K562 (cell line): ENCODE results near the gene SCMH1. TPM values are rescaled to one million over a fixed set of nuclear protein-coding genes. Genes with fewer than 3 reads are reported as not detected.

Experiments used
- ATAC-seq: fragments of 200-7000 bp; cut with Tn5 transposase; 3 replicates; pipeline ENCODE4 v1.9.1; 2020; ENCODE audit warnings: moderate library complexity
- BruUV-seq: library from RNA; stranded (reverse); fragments of 400-500 nt; replicated peaks from 2 replicates; lab custom pipeline; 2021; lab: Mats Ljungman, UMichigan
- CTCF ChIA-PET: fragments of 300-600 bp; formaldehyde crosslinking; extraction: SDS; loops from one replicate; lab custom pipeline; 2021; ENCODE audit warnings: low intra/inter-chr PET ratio; lab: Yijun Ruan, JAX
- POLR2A ChIA-PET: fragments of 300-600, 350-650 bp; sonication (Branson Sonifier 250); formaldehyde crosslinking; extraction: SDS; loops from one replicate; lab custom pipeline; 2021; ENCODE audit warnings: antibody characterized with exemption, inconsistent platforms; lab: Yijun Ruan, JAX
- DNase-seq, 4 experiments: peaks; one replicate each; pipeline versions ENCODE4 v3.0.0 to v3.0.0-alpha.2; 2011 to 2018; ENCODE audit warnings: low spot score in 3 of 4, mixed read lengths in 3 of 4; ENCODE audit errors: extremely low read depth in 1 of 4
- FAIRE-seq: peaks from 2 replicates; lab custom pipeline; 2011; peaks lifted over from hg19 to GRCh38; lab: Jason Lieb, UNC
- H2AFZ ChIP-seq: 2 replicates; pipeline ENCODE4 v1.6.0; 2011; ENCODE audit warnings: low read depth, low read length, control low read depth, inconsistent platforms
- H3K27ac ChIP-seq: fragments of 200-600 bp; 3 replicates; pipeline ENCODE4 v1.8.0; 2011; ENCODE audit warnings: low read depth, mild to moderate bottlenecking, control low read depth, inconsistent platforms, low read length, moderate library complexity, mixed read lengths; ENCODE audit errors: extremely low read depth
- H3K27me3 ChIP-seq, 2 experiments: fragments of 300-600 bp in 1 of 2; 2 replicates in 1 of 2; 3 replicates in 1 of 2; pipeline versions ENCODE4 v1.6.0 to v1.8.0; 2011; ENCODE audit warnings: inconsistent platforms in 2 of 2, low read length in 2 of 2, mild to moderate bottlenecking in 1 of 2, mixed read lengths in 1 of 2, moderate library complexity in 1 of 2; ENCODE audit not compliant: control insufficient read depth in 2 of 2, insufficient read depth in 2 of 2
- H3K36me3 ChIP-seq: fragments of 300-600 bp; 3 replicates; pipeline ENCODE4 v1.8.0; 2011; ENCODE audit warnings: mild to moderate bottlenecking, low read length, inconsistent platforms; ENCODE audit not compliant: control insufficient read depth, insufficient read depth
- H3K4me1 ChIP-seq, 2 experiments: fragments of 200-600 bp in 1 of 2; replicated peaks in 1 of 2; 2 replicates in 1 of 2; 3 replicates in 1 of 2; pipeline versions ENCODE4 v1.5.1 to v1.8.0; 2011; ENCODE audit warnings: inconsistent platforms in 2 of 2, low read length in 2 of 2, mild to moderate bottlenecking in 1 of 2, mixed read lengths in 1 of 2, moderate library complexity in 1 of 2; ENCODE audit not compliant: control insufficient read depth in 2 of 2, insufficient read depth in 2 of 2
- H3K4me2 ChIP-seq: 2 replicates; pipeline ENCODE4 v1.6.1; 2011; ENCODE audit warnings: low read length, control low read depth, inconsistent platforms, mixed read lengths; ENCODE audit not compliant: insufficient read depth
- H3K4me3 ChIP-seq: fragments of 200-600 bp; sonication (generic), shearing (Covaris generic); 2 replicates; pipeline ENCODE4 v1.5.1; 2016; ENCODE audit warnings: control low read depth, inconsistent platforms
- H3K79me2 ChIP-seq: fragments of 200-600 bp; 3 replicates; pipeline ENCODE4 v1.8.0; 2011; ENCODE audit warnings: low read length, inconsistent platforms; ENCODE audit not compliant: control insufficient read depth, insufficient read depth
- H3K9ac ChIP-seq, 2 experiments: 2 replicates each; pipeline versions ENCODE4 v1.6.0 to v1.6.1; 2011; ENCODE audit warnings: low read depth in 2 of 2, low read length in 2 of 2, control low read depth in 1 of 2, inconsistent platforms in 1 of 2, mild to moderate bottlenecking in 1 of 2, mixed read lengths in 1 of 2; ENCODE audit not compliant: insufficient read depth in 1 of 2
- H3K9me1 ChIP-seq: one replicate; pipeline ENCODE4 v1.6.0; 2011; ENCODE audit warnings: inconsistent platforms, mild to moderate bottlenecking, low read length, moderate library complexity; ENCODE audit not compliant: control insufficient read depth, insufficient read depth
- H3K9me3 ChIP-seq: replicated peaks from 2 replicates; pipeline ENCODE4 v1.5.1; 2011; ENCODE audit warnings: low read depth, low read length, inconsistent platforms; ENCODE audit not compliant: control insufficient read depth, insufficient read depth
- H4K20me1 ChIP-seq: replicated peaks from 2 replicates; pipeline ENCODE4 v1.6.1; 2011; ENCODE audit warnings: low read length, inconsistent platforms, mixed read lengths; ENCODE audit not compliant: control insufficient read depth, insufficient read depth
- ESRRA ChIP-seq: fragments of 450-650 bp; IDR thresholded peaks from 2 replicates; pipeline ENCODE4 v1.6.1; 2014; ENCODE audit warnings: low read depth, mild to moderate bottlenecking, moderate library complexity, borderline replicate concordance
- GTF2F1 ChIP-seq: IDR thresholded peaks from 2 replicates; pipeline ENCODE4 v1.6.1; 2011; ENCODE audit warnings: low read depth, low read length, improper control_type of control experiment
- NKRF ChIP-seq: fragments of 450-650 bp; IDR thresholded peaks from 2 replicates; pipeline ENCODE4 v1.6.1; 2016; ENCODE audit warnings: borderline replicate concordance
- RB1 ChIP-seq: fragments of 450-650 bp; IDR thresholded peaks from 2 replicates; pipeline ENCODE4 v1.6.1; 2017; ENCODE audit warnings: low read depth, mild to moderate bottlenecking
- RNF219 ChIP-seq: fragments of 250-450 bp; sonication (Bioruptor Pico); IDR thresholded peaks from 2 replicates; pipeline ENCODE4 v1.5.0; 2022; ENCODE audit warnings: mild to moderate bottlenecking
- STAT5A ChIP-seq: IDR thresholded peaks from 2 replicates; pipeline ENCODE4 v1.6.1; 2012; ENCODE audit warnings: low read length, inconsistent platforms, borderline replicate concordance
- TAF9B ChIP-seq: fragments of 450-650 bp; IDR thresholded peaks from 2 replicates; pipeline ENCODE4 v1.6.1; 2018; ENCODE audit warnings: mild to moderate bottlenecking; ENCODE audit not compliant: partially characterized antibody
- THRA ChIP-seq: fragments of 450-650 bp; IDR thresholded peaks from 2 replicates; pipeline ENCODE4 v1.6.1; 2017; ENCODE audit warnings: mild to moderate bottlenecking, moderate library complexity
- TRIM24 ChIP-seq, 2 experiments: fragments of 450-650 bp; IDR thresholded peaks; 2 replicates each; pipeline ENCODE4 v1.6.1; 2016
- ZNF124 ChIP-seq: sonication (generic); formaldehyde crosslinking; IDR thresholded peaks from 2 replicates; pipeline ENCODE4 v1.8.1; 2022; ENCODE audit warnings: missing genetic modification reagents
- ZNF561 ChIP-seq: fragments of 450-650 bp; formaldehyde crosslinking; conservative IDR thresholded peaks from 2 replicates; pipeline ENCODE4 v1.4.0; 2020; ENCODE audit warnings: mild to moderate bottlenecking, moderate library complexity
- ZNF57 ChIP-seq: fragments of 450-650 bp; formaldehyde crosslinking; IDR thresholded peaks from 2 replicates; pipeline ENCODE4 v1.4.0; 2020; ENCODE audit warnings: mild to moderate bottlenecking, moderate library complexity
- WGBS: fragments of 100-300 bp; shearing (Covaris generic); methylation state at CpG from one replicate; pipeline ENCODE4 v1.1.6; 2016; ENCODE audit warnings: low coverage, mixed read lengths; ENCODE audit not compliant: insufficient coverage; ENCODE audit errors: missing lambda C conversion rate; 5-methylcytosine and 5-hydroxymethylcytosine counted together
- in situ Hi-C: fragments of 300-500 bp; cut with MboI; formaldehyde crosslinking; loops from 4 replicates; pipeline ENCODE4 v1.15.0; 2018; ENCODE audit warnings: inconsistent platforms, mixed read lengths
- intact Hi-C: fragments of 100-400 bp; cut with micrococcal nuclease; formaldehyde crosslinking; loops from 2 replicates; pipeline ENCODE4 v1.14.2; 2022
- polyA plus RNA-seq, 8 experiments: library from polyadenylated mRNA; depleted of rRNA in 4 of 8; stranded (reverse) in 5 of 8; unstranded in 3 of 8; fragments of >200 nt; fragmentation: Nextera tagmentation in 2 of 8; fragmentation: Illumina TruSeq in 1 of 8; extraction: Ambion mirVana in 2 of 8; extraction: Trizol in 1 of 8; gene quantifications; 2 replicates each; pipeline versions ENCODE4 v1.2.1 to v1.2.3, GENCODE V29; 2011 to 2014; ENCODE audit warnings: inconsistent platforms in 1 of 8, missing spikeins in 1 of 8
- total RNA-seq, 7 experiments: library from RNA; depleted of rRNA in 6 of 7; stranded (reverse); fragments of >200 nt in 6 of 7; fragmentation: Illumina TruSeq in 2 of 7; extraction: Trizol in 2 of 7; gene quantifications; 2 replicates each; pipeline versions ENCODE4 v1.2.1 to v1.2.3, GENCODE V29; 2011 to 2021; ENCODE audit warnings: low replicate concordance in 1 of 7
- TF ChIP-seq, protein P1 (sequence below): fragments of 450-650 bp; formaldehyde crosslinking; IDR thresholded peaks from 2 replicates; pipeline ENCODE4 v1.4.0; 2020; ENCODE audit warnings: mild to moderate bottlenecking, moderate library complexity

SCMH1 gene
- total and polyA plus RNA-seq, 9 of the 15 experiments (the other 6 are each of a cell fraction or from before 2014, with no cell fraction given) = 8.5 to 37.0 (median 26.8) TPM

- POLR2A ChIA-PET = interaction anchor here (0.6 to 2.3 kb wide), 8 partner anchors 9 to 634 kb away, joined by 3 to 9 read pairs (median 3); no protein-coding TSS in a partner anchor
Measured at GRCh38 chr1:41022424-41022823, 219.7 kb downstream of the SCMH1 start.

More at GRCh38 chr1:41022424-41022823, 219.7 kb downstream of the SCMH1 start:
- H3K27ac ChIP-seq = no peak overlapping the region
- CTCF ChIA-PET = no interaction called here
- H3K4me2 ChIP-seq = no peak overlapping the region
- H4K20me1 ChIP-seq = peaks cover 5% of the 10 kb centered on the region; the same call in 1 of the 2 replicates
- FAIRE-seq = no peak
- WGBS = 85% methylated on average over 10 of the region's 10 CpGs
- H3K27me3 ChIP-seq = no peaks in the 10 kb centered on the region
- peaks cover 32% of the 10 kb centered on the region; the same call in 1 of the 3 replicates for H3K36me3 ChIP-seq
- H3K79me2 ChIP-seq = no peaks in the 10 kb centered on the region
- no peak overlapping the region for H3K9ac ChIP-seq
- DNase-seq = no peak
- peaks cover 4% of the 10 kb centered on the region for H3K9me1 ChIP-seq
- TF ChIP-seq THRA = no peak
- no peak for TF ChIP-seq RB1
- TF ChIP-seq GTF2F1 = no peak
- no peak for TF ChIP-seq ZNF124 (CRISPR knock-in tag)
- no peak for TF ChIP-seq TAF9B
- TF ChIP-seq NKRF = no peak
- TF ChIP-seq RNF219 (CRISPR knock-in tag) = no peak
- TF ChIP-seq, protein P1, sequence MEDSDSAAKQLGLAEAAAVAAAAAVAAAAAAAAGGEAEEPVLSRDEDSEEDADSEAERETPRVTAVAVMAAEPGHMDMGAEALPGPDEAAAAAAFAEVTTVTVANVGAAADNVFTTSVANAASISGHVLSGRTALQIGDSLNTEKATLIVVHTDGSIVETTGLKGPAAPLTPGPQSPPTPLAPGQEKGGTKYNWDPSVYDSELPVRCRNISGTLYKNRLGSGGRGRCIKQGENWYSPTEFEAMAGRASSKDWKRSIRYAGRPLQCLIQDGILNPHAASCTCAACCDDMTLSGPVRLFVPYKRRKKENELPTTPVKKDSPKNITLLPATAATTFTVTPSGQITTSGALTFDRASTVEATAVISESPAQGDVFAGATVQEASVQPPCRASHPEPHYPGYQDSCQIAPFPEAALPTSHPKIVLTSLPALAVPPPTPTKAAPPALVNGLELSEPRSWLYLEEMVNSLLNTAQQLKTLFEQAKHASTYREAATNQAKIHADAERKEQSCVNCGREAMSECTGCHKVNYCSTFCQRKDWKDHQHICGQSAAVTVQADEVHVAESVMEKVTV (CRISPR knock-in tag) = no peak
- TF ChIP-seq ZNF561 (CRISPR knock-in tag) = no peak
- TF ChIP-seq STAT5A = no peak
- TF ChIP-seq ESRRA = no peak
- no peak for TF ChIP-seq ZNF57 (CRISPR knock-in tag)
- no peak for TF ChIP-seq TRIM24 (IDR thresholded peaks at IDR 0.05)
- no TSS peak for BruUV-seq
- H3K4me1 ChIP-seq = peaks cover 0 to 19% of the 10 kb centered on the region in 2 experiments; a peak in 2 of 5 replicates
- intact Hi-C loops (no loop called here), in situ Hi-C loops (no loop called here)
- H3K9me3 ChIP-seq = no peaks in the 10 kb centered on the region
- no peak for ATAC-seq
- no peak overlapping the region for H2AFZ ChIP-seq
- no peak overlapping the region for H3K4me3 ChIP-seq
